Panc1 (cell line): Measurements from ENCODE around the gene HERC5. TPM values are rescaled to one million over a fixed set of nuclear protein-coding genes. Genes with fewer than 3 reads are reported as not detected.

Experiments
- ATAC-seq: fragments of 200-7000 bp; cut with Tn5 transposase; 2 replicates; pipeline ENCODE4 v1.9.1; 2020; ENCODE audit warnings: mild to moderate bottlenecking, moderate library complexity
- BruUV-seq: library from RNA; stranded (reverse); fragments of 400-500 nt; replicated peaks from 2 replicates; lab custom pipeline; 2021; lab: Mats Ljungman, UMichigan
- CTCF ChIA-PET: fragments of 300-600 bp; sonication (Branson Sonifier 250); formaldehyde crosslinking; loops from one replicate; lab custom pipeline; 2022; ENCODE audit warnings: antibody characterized with exemption; lab: Charles Lee
- POLR2A ChIA-PET: fragments of 300-600 bp; sonication (Branson Sonifier 250); formaldehyde crosslinking; loops from one replicate; lab custom pipeline; 2022; ENCODE audit warnings: antibody characterized with exemption; lab: Charles Lee
- DNase-seq: peaks from one replicate; pipeline ENCODE4 v3.0.0-alpha.2; 2010; ENCODE audit warnings: low read depth, low spot score
- H3K27ac ChIP-seq: 2 replicates; pipeline ENCODE4 v1.5.1; 2011; ENCODE audit warnings: mild to moderate bottlenecking, low read length, inconsistent platforms
- H3K27me3 ChIP-seq: fragments of 200-500 bp; sonication (Bioruptor generic); 2 replicates; pipeline ENCODE4 v1.6.0; 2014; ENCODE audit warnings: low read length, inconsistent platforms; ENCODE audit not compliant: control insufficient read depth, insufficient read depth
- H3K36me3 ChIP-seq: fragments of 200-500 bp; sonication (Bioruptor generic); 2 replicates; pipeline ENCODE4 v1.5.1; 2014; ENCODE audit warnings: inconsistent platforms, mild to moderate bottlenecking, low read length, moderate library complexity; ENCODE audit not compliant: control insufficient read depth, insufficient read depth
- H3K4me1 ChIP-seq: 2 replicates; pipeline ENCODE4 v1.5.1; 2011; ENCODE audit warnings: inconsistent platforms, mild to moderate bottlenecking, low read length, moderate library complexity; ENCODE audit not compliant: control insufficient read depth, insufficient read depth
- H3K4me3 ChIP-seq, 2 experiments: 2 replicates each; pipeline ENCODE4 v1.5.1; 2011 to 2012; ENCODE audit warnings: low read depth in 2 of 2, low read length in 2 of 2, mild to moderate bottlenecking in 2 of 2, inconsistent platforms in 1 of 2, moderate library complexity in 1 of 2
- H3K9me3 ChIP-seq: fragments of 200-500 bp; sonication (Bioruptor generic); 2 replicates; pipeline ENCODE4 v1.5.1; 2014; ENCODE audit warnings: low read depth, mild to moderate bottlenecking, inconsistent platforms, low read length, moderate library complexity; ENCODE audit not compliant: control insufficient read depth, insufficient read depth
- POLR2AphosphoS5 ChIP-seq: IDR thresholded peaks from 2 replicates; pipeline ENCODE4 v1.6.1; 2012; ENCODE audit warnings: mild to moderate bottlenecking, low read depth, low read length, moderate library complexity
- SIN3A ChIP-seq: IDR thresholded peaks from 2 replicates; pipeline ENCODE4 v1.6.1; 2012; ENCODE audit warnings: low read depth, mild to moderate bottlenecking, low read length, moderate library complexity, borderline replicate concordance; ENCODE audit not compliant: insufficient read depth
- TCF7L2 ChIP-seq: IDR thresholded peaks from 2 replicates; pipeline ENCODE4 v1.6.1; 2011; ENCODE audit warnings: mild to moderate bottlenecking, low read depth, low read length, inconsistent platforms
- in situ Hi-C: cut with HindIII; loops from 2 replicates; pipeline ENCODE4 v1.10.0; 2016; ENCODE audit warnings: low sequenced_read_pairs, low pct_unique_long_range_greater_than_20kb
- intact Hi-C: fragments of 100-400 bp; cut with micrococcal nuclease; formaldehyde crosslinking; loops from one replicate; pipeline ENCODE4 v1.10.0; 2022; ENCODE audit not compliant: unreplicated experiment
- total RNA-seq: library from RNA; stranded (reverse); gene quantifications from one replicate; pipeline ENCODE4 v1.2.1, GENCODE V29; 2021; ENCODE audit not compliant: unreplicated experiment
- TF ChIP-seq, protein P1 (sequence below), 2 experiments: IDR thresholded peaks; 2 replicates each; pipeline ENCODE4 v1.6.1; 2011 to 2012; ENCODE audit warnings: low read depth in 2 of 2, control low read depth in 1 of 2, low read length in 1 of 2, mild to moderate bottlenecking in 1 of 2, moderate library complexity in 1 of 2; ENCODE audit not compliant: insufficient read depth in 1 of 2
- TF ChIP-seq, protein P2 (sequence below): fragments of 450-650 bp; IDR thresholded peaks from 2 replicates; pipeline ENCODE4 v1.5.1; 2017; ENCODE audit warnings: mild to moderate bottlenecking

HERC5 gene
- total RNA-seq, 1 experiment from 2014 or later: 6.7 TPM

DNA sequence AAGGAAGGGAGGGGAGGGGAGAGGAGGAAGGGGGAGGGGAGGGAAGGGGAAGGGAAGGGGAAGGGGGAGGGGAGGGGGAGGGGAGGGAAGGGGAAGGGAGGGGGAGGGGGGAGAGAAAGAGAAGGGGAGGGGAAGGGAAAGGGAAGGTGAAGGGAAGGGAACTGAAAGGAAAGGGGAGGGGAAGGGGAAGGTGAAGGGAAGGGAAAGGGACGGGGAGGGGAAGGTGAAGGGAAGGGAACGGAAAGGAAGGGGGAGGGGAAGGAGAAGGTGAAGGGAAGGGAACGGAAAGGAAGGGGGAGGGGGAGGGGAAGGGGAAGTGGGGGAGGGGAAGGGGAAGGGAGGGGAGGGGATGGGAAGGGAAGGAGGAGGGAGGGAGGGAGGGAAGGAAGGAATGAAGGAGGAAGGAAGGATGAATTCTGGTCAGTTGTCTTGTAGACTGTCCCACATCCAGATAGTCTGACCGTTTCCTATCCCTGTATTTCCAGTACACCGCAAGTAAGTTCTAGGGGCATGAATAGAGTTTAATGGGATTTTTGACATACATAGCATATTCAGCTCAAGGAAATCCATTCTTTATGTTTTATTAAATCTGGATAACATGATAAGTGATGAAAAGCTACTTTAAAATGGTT, 20.4 kb downstream of the HERC5 start:
- H3K27me3 ChIP-seq: no peaks in the 10 kb centered on the region
- intact Hi-C loops (no loop called here), in situ Hi-C loops (no loop called here)
- CTCF ChIA-PET: no interaction called here
- no peaks in the 10 kb centered on the region for H3K36me3 ChIP-seq
- BruUV-seq: no TSS peak
- H3K9me3 ChIP-seq: no peaks in the 10 kb centered on the region
- no peak for TF ChIP-seq POLR2AphosphoS5
- TF ChIP-seq, protein P1, sequence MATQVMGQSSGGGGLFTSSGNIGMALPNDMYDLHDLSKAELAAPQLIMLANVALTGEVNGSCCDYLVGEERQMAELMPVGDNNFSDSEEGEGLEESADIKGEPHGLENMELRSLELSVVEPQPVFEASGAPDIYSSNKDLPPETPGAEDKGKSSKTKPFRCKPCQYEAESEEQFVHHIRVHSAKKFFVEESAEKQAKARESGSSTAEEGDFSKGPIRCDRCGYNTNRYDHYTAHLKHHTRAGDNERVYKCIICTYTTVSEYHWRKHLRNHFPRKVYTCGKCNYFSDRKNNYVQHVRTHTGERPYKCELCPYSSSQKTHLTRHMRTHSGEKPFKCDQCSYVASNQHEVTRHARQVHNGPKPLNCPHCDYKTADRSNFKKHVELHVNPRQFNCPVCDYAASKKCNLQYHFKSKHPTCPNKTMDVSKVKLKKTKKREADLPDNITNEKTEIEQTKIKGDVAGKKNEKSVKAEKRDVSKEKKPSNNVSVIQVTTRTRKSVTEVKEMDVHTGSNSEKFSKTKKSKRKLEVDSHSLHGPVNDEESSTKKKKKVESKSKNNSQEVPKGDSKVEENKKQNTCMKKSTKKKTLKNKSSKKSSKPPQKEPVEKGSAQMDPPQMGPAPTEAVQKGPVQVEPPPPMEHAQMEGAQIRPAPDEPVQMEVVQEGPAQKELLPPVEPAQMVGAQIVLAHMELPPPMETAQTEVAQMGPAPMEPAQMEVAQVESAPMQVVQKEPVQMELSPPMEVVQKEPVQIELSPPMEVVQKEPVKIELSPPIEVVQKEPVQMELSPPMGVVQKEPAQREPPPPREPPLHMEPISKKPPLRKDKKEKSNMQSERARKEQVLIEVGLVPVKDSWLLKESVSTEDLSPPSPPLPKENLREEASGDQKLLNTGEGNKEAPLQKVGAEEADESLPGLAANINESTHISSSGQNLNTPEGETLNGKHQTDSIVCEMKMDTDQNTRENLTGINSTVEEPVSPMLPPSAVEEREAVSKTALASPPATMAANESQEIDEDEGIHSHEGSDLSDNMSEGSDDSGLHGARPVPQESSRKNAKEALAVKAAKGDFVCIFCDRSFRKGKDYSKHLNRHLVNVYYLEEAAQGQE (IDR thresholded peaks at IDR 0.05; ENCODE audit: insufficient read depth in 1 of 2, low read depth in 2 of 2, low read length in 1 of 2): no peak
- TF ChIP-seq TCF7L2: no peak
- TF ChIP-seq SIN3A: no peak
- TF ChIP-seq, protein P2, sequence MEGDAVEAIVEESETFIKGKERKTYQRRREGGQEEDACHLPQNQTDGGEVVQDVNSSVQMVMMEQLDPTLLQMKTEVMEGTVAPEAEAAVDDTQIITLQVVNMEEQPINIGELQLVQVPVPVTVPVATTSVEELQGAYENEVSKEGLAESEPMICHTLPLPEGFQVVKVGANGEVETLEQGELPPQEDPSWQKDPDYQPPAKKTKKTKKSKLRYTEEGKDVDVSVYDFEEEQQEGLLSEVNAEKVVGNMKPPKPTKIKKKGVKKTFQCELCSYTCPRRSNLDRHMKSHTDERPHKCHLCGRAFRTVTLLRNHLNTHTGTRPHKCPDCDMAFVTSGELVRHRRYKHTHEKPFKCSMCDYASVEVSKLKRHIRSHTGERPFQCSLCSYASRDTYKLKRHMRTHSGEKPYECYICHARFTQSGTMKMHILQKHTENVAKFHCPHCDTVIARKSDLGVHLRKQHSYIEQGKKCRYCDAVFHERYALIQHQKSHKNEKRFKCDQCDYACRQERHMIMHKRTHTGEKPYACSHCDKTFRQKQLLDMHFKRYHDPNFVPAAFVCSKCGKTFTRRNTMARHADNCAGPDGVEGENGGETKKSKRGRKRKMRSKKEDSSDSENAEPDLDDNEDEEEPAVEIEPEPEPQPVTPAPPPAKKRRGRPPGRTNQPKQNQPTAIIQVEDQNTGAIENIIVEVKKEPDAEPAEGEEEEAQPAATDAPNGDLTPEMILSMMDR: no peak
- no peaks in the 10 kb centered on the region for H3K4me1 ChIP-seq
- no peak for ATAC-seq
- no peak for DNase-seq
- POLR2A ChIA-PET: no interaction called here
- no peak overlapping the region for H3K4me3 ChIP-seq
- H3K27ac ChIP-seq: no peak overlapping the region

DNA sequence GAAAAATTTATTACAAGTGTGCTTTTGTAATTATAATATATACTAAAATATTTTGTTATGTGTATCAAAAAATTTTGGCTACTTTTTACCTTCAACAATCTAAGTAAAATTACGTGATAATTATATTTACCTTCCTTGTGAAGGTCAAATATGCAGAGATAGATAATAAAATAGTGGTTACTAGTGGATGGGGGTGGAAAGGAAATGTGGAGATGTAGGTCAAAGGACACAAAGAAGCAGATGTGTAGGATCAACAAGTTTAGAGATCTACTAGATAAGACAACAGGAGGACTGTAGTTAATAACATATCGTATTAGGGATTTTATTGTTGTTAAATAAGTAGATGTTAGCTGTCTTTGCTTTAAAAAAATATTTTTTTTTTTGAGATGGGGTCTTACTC, 21.3 kb downstream of the HERC5 start:
- ATAC-seq (no peak), DNase-seq (no peak)
- H3K27ac ChIP-seq: no peak overlapping the region
- in situ Hi-C loops: no loop called here
- TF ChIP-seq SIN3A (no peak), POLR2AphosphoS5 (no peak)
- no peaks in the 10 kb centered on the region for H3K4me1 ChIP-seq
- H3K9me3 ChIP-seq: no peaks in the 10 kb centered on the region
- ChIA-PET CTCF (no interaction called here), POLR2A (no interaction called here)
- H3K36me3 ChIP-seq: no peaks in the 10 kb centered on the region
- intact Hi-C loops: no loop called here
- no TSS peak for BruUV-seq
- H3K4me3 ChIP-seq: no peak overlapping the region
- H3K27me3 ChIP-seq: no peaks in the 10 kb centered on the region

DNA sequence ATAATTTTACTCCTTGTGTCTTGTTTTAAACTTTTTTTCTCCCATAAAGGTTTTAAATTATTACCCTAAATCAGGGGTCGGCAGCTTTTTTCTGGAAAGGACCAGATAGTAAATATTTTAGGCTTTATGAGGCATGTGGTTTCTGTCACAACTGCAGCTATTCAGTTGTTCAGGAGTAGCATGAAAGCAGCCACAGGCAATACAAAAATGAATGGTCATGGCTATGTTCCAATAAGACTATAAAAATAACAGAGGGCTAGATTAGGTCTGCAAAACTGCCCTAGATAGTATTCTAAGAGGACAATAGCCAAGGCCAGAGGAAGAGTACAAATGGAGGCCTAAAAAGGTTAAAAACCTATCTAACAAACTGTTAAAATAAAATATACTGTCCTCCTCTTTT, 24.6 kb downstream of the HERC5 start:
- TF ChIP-seq, protein P2: no peak
- TF ChIP-seq POLR2AphosphoS5 (no peak), TCF7L2 (no peak), SIN3A (no peak)
- TF ChIP-seq, protein P1 (IDR thresholded peaks at IDR 0.05; ENCODE audit: insufficient read depth in 1 of 2, low read depth in 2 of 2, low read length in 1 of 2): no peak
- no peak for ATAC-seq
- no peak for DNase-seq
- no peaks in the 10 kb centered on the region for H3K4me1 ChIP-seq
- no peaks in the 10 kb centered on the region for H3K27me3 ChIP-seq
- in situ Hi-C loops: no loop called here
- H3K9me3 ChIP-seq: no peaks in the 10 kb centered on the region
- H3K27ac ChIP-seq: no peak overlapping the region
- POLR2A ChIA-PET: no interaction called here
- BruUV-seq: no TSS peak
- intact Hi-C loops: no loop called here
- no peak overlapping the region for H3K4me3 ChIP-seq
- no peaks in the 10 kb centered on the region for H3K36me3 ChIP-seq
- CTCF ChIA-PET: no interaction called here
